ENCODE data around the gene MACROD2.

The MACROD2 gene

DNA sequence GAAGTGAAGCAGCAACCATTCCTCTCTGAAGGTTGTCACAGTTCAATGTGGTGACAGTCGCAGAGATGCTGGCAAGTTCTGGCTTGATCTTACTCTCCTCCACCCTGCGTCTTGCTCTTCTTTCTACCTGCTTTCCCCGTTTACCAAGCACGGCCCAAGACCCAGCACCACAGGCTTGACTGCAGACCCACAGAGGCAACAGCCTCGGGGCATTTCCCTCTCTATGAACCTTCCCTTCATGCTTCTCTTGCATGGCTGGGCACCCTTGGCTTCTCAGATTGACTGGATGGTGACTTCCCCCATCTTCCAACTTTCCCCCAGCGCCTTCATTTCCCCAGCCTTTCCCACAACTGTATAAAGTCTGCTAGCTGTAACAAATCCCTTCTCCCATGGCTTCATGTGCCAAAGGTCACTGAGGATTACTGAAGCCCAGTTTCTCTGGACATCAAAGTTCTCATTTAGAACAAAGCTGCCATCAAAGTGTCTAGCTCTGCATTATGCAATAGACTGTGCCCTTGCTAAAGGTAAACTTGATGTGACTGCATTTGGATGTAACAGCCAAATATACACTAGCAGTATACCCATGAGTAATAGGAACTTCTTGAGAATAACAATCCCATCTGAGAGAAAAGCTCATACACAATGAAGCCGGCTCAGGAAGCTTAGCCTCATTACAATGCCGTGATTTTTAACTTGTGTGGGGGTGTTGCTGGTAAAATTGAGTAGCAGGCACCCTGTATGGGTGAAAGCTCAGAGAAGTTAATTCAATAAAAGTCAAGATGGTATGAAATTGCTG is 1065.1 kb downstream of the MACROD2 start:
- DNase-seq (no peak), ATAC-seq (no peak)

DNA sequence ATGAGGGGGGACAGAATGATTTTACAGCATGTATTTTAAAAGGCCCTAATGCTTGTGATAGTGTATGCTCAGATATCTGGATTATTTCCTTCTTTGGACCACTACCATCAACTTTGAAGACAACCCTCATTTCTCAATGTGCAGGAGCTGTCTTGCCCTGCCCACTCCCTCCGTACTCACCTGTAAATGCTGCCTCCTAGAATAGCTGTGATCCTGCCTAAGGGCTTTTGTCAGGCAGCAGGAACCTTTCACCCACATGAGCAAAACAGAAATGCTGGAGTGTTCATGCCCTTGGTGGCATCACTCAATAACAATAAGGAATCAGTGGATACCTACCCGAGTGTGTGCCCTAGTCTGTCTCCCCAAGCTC is 1065.7 kb downstream of the MACROD2 start:
- ATAC-seq = no peak

DNA sequence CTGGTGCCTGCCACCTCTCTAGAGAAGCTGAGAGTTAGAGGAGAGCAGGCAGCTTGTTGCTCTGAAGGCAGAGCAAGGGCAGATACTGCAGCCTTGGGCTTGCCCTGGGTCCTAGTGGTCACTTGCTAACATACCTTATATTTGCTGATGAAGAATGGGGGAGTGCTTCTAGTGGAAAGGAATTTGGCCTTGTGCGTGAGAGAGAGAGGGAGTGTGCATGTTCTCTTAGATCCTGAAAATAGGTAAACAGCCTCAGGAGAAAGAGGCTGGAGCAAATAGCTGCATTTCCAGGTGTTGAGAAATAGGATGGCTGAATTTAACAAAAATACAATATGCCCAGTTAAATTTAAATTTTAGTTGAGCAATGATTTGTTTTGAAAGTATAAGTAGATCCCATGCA is 1066.6 kb downstream of the MACROD2 start:
- ATAC-seq (no peak), DNase-seq (no peak)

More for the DNA sequence above, 1065.7 kb downstream of the MACROD2 start:
- DNase-seq = no peak

DNA sequence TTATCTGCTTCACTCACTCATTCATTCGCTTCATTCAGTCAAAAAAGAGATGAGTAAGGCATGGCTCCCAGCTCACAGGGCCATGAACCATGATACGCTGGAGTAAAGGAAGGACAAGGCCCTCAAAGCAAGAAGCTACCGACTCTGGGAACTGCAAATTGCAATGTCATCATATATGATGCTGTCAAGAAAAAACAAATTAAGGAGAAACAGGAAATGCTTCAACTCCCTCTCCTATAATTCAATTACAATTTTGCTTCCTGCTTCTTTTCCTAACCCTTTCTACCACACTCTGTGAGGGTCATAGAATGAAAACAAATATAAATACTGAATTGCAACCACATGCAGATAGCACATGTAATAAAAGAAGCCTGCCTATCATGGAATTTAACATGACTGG is 1067.8 kb downstream of the MACROD2 start:
- no peak for ATAC-seq
- DNase-seq = no peak

DNA sequence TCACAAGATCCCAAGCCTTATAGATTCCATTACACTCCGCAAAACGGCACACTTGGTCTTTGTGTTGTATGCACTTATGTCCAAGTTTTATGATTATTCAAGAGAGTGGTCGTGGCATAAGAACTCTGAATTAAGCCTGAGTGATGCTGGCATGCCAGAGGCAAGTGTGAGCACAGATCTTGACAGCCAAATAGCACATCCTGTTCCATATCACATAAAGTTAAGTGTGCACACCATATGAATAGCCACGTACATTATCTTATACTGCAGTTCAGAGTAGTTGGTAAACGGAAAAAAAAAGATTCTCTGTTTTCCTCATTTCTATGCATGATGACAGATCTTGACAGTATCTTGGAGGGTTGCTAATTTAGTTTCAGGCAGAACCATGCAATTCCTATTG is 1069.4 kb downstream of the MACROD2 start:
- ATAC-seq (no peak), DNase-seq (no peak)

DNA sequence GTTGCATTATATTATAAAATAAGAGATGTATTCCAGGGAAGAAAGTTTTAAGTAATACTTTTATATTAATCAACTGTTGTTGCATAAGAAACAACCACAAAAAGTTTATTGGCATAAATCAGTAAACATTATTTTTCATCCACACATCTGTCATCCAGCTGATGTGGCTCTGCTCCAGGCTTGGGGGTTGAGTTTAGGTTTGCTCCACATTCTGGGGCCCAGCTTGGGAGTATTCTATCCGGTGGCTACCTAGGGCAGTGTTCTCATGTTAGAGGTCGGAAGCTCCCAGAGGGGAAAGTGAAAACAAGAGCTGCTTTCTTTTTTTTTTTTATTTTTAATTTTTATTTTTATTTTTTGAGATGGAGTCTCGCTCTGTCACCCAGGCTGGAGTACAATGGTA is 1070.5 kb downstream of the MACROD2 start:
- DNase-seq (no peak), ATAC-seq (no peak)

DNA sequence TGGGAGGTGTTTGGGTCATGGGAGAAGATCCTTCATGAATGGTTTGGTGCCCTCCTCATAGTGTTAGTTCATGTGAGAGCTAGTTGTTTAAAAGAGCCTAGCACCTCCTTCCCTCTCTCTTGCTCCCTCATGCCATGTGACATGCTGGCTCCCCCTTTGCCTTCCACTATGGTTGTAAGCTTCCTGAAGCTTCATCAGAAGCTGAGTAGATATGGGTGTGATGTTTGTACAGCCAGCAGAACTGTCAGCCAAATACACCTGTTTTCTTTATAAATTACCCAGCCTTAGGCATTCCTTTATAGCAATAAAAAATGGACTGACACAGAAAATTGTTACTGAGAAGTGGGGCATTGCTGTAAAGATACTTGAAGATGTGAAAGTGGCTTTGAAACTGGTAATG is 1073.2 kb downstream of the MACROD2 start:
- no peak for DNase-seq
- no peak for ATAC-seq

DNA sequence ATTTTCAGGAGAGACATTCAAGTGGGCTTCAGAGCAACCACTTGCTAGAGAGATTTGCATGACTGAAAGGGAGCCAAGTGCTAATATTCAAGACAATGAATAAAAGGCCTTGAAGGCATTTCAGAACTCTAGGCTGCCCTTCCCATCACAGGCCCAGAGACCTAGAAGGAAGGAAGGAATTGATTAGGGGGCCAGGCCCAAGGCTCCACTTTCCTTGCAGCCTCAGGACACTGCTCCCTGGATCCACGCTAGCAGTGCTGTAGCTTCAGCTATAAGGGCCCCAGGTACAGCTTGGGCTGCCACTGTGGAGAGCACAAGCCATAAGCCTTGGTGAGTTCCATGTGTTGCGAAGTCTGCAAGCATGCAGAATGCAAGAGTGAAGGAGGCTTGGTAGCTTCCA is 1074.0 kb downstream of the MACROD2 start:
- DNase-seq (no peak), ATAC-seq (no peak)

DNA sequence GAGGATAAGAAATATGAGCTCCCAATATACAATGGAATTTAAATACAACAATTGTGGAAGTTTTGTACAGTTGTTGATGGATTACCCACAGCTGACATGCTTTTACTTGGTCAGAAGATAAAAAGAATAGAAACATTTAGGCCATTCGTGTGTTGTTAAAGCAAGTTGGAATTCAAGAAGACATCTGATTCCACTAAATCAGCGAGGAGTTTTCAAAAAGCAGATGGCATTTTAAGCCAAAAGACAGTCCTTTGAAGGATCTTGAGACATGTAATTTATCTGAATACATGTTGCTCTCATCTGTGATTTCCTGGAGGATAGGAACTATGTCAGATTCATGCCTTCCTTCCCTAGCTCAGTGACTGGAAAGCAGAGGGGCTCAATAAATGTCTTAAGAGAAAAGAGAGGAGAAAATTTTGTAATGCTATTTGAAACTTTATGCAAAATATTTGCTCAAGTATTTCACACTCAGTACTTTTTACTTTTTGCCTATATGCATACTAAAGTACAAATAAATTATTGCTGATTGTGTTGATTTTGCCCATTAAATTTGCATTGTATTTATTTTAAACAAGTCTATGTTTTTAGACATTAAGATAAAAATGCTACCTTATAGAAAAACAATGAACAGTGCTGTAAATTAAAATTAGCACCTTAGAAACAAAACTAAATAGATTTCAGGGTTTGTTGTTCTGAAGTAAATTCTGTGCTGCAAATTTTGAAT is 1075.9 kb downstream of the MACROD2 start:
- ATAC-seq (no peak), DNase-seq (no peak)

DNA sequence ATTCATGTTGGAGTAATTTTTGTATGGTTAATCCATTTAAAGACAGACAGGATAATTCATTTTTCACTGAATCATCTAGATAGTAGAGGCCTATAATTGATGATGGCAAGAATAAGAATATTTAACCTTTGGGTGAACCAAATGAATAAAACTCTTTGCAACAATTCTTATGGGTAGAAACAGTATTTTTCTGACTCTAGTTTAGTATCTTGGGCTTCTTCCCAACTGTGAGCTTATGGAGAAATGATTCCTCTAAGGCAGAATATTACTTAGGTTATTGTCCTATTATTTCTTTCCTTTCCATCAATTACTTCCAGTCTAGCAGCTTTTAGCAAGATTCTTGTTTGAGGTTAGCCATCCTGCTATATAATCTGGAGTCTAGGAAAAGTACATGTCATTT is 1077.0 kb downstream of the MACROD2 start:
- DNase-seq (no peak), ATAC-seq (no peak)

DNA sequence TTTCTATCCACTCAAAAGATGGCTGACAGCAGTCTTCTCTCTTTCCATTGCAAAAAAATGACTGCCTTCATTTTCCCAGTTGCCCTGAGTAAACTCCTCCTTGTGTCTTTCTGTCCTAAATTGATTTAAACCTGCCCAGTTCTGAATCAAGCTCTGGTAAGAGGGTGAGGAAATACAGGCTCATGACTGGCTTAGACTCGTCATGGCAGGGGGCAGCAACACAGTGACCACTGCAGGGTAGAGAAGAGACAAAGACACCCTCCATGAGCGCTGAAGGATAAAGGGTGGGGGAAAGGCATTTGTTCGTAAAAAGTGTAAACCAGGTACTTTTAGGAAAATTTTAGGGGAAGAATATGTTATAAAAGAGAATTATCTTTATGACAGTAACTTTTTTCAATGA is 1080.3 kb downstream of the MACROD2 start:
- ATAC-seq = no peak
- no peak for DNase-seq

DNA sequence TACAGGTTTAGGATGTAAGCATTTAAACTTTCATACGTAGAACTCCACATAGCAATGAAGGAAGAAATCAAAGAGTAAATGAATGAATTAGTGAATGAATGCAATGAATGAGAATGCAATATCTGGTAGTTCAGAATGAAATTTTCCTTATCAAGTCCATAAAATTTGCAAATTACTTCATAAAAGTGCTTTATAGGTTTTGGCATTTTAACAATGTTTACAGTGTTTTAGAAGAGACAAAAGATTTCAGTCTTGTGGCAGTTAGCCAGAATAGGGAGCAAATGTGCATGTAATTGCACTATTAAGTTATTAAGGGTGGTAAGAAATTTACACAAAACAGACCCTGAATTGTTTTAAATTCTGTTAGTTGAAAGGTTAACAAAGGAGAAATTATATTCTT is 1081.5 kb downstream of the MACROD2 start:
- ATAC-seq = no peak
- DNase-seq = no peak

DNA sequence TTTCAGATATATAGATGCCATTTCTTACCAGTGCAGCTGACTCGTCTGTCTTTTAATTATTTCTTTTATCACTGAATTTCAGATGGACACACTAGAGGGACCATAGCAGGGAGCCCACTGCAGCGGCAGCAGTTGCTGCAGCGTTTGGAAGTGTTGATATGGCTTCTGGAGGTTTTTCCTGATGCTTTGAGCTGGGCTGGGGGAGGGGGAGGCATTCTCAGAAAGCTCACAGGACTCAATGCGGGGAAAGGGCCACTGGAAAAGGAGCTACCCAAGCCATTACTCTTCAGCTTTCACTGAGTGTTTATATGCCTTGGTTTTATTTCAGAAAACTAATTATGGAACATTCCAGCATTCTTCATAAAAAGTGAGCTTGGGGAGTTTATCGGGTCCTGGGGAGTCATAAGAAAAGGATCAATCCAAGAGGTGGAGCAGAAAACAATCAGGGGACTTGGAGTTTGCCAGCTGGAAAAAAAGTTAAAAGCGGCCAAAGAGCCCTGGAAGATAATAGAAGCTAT is 1082.5 kb downstream of the MACROD2 start:
- DNase-seq = no peak

DNA sequence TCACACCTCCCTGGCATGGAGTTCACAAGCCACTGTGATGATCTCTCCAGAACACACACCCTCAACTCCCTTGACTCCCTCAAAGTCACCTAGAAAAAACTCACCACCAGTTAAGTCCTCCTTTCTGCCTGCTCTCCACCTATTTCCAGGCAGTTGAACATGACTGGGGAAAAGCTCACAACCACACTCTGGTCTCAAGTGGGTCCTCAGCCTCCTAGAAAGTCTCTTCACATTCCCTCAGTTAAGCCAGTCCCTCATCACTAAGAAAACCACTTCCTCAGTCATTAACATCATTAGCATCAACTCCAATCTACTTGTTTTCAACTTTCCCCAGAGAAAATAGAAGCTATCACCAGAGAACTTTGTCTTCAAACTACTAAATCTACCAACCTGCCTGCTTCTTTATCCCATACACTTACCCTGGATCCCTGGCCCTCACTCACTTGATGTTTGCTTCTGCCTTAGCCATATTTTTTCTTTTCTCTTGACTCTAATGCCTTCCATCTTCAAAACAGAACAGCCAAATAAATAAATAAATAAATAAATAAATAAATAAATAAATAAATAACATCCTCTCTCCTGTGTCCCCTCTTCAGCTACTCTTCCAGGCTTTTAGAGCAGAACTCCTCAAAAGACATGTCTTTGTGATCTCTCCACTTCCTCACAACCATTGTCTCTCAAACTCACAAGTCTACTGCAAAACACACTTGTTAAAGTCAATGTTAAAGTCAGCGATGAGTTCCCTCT is 1084.5 kb downstream of the MACROD2 start:
- no peak for ATAC-seq

More for the DNA sequence above, 1082.5 kb downstream of the MACROD2 start:
- no peak for ATAC-seq

DNA sequence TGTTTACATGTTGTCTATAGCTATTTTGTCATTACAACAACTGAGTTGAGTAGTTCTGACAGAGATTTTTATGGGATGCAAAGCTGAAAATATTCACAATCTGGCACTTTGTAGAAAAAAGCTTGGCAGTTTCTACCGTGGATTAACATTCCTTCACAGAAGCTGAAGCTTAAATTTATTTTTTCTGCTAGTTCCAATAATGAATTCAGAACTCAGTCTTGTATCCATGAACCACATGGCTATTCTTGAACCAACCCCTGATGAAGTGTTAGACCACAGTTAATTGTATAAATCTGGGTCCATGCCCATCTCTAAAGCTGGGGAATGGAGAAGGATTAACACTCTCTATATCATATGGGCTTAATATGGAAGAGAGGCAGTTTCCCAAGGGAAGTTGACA is 1085.9 kb downstream of the MACROD2 start:
- no peak for ATAC-seq
- no peak for DNase-seq

More for the DNA sequence above, 1084.5 kb downstream of the MACROD2 start:
- no peak for DNase-seq

DNA sequence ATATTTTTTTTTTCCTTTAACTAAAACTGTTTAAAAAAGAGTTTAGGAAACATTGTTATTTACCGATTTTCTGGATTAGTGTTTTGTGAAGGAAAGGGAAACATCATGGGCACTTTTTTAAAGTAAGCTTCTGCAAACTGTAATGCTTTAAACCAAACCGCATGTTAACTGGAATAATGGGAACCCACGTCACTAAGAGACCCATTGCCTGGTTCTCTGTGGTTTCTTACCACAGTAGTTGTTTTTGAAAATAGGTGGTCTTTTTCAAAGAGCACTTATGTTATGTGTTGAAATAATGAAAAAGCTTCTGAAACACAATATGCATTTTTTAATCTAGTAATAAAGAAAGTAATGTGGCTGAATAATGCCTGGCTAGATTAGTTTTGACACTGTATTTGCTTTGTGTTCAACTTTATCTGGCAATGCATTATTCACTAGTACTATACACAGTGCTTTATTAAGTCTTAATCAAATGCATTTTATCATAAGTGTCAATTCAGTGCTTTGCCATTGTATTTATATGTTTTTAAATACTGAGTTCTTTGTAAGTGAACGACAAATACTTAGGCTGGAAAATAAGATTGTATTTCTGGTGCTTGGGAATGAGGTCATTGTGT is 1096.2 kb downstream of the MACROD2 start:
- DNase-seq = no peak
- no peak for ATAC-seq

DNA sequence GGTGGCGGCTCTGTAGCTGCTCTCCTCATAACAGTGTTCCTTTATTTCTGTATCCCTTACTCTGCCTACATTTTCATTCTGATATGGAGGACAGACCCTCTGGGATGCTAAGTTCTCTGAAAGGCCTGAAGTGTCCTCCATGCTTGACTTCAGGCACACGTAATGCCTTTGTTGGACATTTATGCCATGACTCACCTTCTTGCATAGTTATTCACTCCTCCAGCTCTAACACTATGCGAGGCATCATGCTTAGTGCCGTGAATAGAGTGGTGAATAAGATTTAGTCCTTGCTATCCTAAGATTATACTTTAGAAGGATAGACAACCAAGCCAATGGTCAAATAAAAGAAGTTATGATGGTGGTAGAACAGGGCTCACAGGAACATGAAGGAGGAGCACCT is 1103.0 kb downstream of the MACROD2 start:
- DNase-seq = no peak
- no peak for ATAC-seq

DNA sequence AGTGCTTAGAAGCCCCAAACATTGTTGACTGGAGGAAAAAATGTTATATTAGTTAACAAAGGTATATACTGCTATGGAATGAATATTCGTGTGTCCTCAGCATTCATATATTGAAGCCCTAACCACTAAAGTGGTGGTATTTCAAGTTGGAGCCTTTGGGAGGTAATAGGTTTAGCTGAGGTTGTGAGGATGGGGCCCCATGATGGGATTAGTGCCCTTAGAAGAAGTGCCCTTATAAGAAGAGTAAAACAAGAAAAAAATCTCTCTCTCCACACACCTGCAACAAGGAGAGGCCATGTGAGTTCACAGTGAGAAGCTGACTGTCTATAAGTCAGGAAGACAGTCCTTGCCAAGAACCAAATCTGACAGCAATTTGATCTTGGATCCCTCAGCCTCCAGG is 1103.8 kb downstream of the MACROD2 start:
- ATAC-seq = no peak
- no peak for DNase-seq

DNA sequence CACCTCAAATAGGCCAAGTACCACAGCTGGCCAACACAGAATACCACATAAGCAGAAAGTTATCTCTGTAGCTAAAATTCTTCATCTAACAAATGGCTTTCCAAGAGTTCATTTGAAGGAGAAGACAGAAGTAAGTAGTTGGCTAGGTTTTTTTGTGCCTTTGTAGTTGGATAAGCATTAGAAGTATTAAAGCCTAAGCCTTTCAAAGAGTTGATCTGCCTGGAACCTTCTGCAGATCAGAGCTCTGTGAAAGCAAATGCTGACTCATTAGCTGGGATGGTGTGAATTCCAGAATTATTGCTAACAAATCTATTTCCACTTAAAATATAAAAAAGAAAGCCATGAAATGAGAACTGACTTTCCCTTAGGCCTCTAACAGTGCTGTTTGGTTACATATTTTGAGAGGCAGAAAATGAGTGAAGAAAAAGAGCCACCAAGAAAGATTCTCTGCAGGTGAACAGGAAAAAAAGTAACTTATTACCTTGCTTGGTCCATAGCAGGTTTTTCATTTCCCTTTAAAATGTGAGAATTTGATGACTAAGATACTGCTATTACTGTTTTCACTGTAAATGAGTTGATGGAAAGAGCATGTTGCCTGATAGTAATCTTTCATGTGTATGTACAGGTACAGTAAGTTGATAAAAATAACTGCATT is 1105.3 kb downstream of the MACROD2 start:
- ATAC-seq (no peak), DNase-seq (no peak)

DNA sequence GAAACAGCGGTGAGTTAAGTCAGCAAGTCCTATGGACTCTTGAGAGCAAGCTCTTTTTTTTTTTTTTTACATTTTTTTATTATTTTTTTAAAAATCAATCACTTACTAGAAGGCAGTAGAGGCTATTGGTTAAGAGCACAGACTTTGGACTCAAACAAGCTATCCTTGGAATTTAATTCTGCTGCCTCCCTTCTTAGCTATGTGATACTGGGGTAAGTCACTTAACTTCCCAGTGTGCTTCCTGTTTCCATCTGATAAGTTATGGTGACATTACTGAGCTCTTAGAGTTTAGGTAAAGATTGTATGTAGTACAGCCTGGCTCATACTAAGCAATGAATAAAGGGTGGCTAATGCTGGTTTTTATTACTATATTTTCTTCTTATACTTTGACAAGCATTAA is 1112.6 kb downstream of the MACROD2 start:
- DNase-seq (no peak), ATAC-seq (no peak)

DNA sequence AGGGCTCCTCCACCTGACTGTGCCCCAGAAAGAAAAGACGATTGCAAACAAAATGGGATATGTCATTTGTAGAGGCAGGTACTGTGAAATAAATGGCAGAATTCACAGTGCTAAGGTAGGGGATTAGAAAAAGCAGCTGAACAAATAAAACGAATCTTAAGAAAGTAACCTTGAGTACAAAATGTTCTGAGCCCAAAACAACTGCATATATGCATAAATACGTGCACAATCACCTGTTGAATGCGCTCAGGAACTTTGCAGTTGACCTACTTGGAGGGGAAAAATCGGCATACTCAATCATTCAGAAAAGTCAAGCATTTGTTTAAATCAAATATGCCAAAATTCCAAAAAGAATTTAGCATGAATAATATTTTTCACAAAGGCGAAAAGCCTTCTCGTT is 1114.2 kb downstream of the MACROD2 start:
- no peak for ATAC-seq
- DNase-seq = no peak

DNA sequence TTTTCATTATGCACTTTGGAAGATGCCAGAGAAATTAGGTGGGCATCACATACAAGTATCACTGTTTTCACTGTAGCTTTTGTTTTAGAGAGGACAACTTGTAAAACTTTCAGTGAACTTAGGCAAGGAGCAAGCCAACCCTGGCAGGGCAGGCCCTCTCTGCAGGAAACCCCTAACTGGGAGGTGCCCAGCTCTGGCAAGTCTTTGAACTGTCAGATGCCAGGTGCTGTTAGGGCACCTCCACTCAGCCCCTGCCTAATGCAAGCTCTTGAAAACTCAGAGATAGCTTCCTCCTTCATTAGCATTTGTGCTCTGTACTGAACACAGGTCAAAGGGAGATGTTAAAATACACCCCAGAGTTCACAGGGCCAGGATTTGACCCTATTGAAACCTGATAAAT is 1116.3 kb downstream of the MACROD2 start:
- no peak for ATAC-seq

More for the DNA sequence above, 1116.3 kb downstream of the MACROD2 start:
- no peak for DNase-seq

All from stimulated activated naive CD8-positive, alpha-beta T cell treated with anti-CD3 and anti-CD28 coated beads, Interleukin-15, Interleukin-2, amounts not matched to agents 100 U/mL and 50 U/mL, for 24 hours (primary cell).